ENCODE measurements around the gene C14orf119.

Gene C14orf119

DNA sequence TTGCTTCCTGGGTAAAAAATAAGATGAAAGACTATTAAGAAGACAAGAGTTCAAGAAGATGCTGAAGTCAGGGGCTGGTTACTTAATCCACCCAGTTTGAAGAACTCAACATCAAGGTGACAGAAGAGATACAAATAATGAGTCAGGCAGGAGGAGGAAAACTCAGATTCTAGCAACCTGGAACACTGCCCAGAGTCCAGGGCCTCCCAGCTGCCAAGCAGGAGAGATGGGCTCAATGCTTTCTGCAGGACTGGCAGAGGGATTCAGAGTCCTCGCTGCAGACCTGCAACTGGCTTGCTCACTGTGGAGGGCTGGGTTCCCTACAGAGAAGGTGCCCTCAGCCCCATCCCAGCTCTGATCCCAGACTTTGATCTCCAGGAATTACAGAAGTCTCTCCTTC lies 52.4 kb downstream of the C14orf119 start:
- no peak for DNase-seq (ENCODE audit: low read depth in 2 of 2, low spot score in 1 of 2)

DNA sequence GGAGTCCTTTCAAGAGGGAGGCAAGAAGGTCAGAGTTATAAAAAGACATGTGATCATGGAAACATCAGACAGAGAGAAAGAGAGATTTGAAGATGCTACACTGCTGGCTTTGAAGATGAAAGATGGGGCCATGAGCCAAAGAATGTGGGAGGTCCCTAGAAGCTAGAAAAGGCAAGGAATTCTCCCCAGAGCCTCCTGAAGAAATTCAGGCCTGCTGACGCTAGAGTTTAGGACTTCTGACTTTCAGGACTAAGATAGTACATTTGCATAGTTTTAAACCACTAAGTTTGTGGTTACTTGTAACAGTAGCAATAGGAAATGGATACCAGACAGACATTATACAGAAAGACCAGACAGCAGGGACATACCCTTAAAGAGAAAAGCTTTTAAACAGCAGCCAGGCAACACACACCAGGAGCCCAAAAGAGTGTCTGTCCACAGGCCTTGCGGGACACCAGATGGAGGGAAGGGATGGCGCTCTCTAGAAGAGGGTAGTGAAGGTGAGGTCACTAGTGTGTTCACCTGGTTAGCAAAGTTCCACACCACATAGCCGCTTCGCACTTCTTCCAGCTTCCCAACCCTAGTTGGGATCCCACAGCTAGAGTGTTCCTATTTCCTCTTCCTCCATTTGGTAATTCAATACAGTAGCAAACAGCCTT lies 53.4 kb downstream of the C14orf119 start:
- DNase-seq (ENCODE audit: low read depth in 2 of 2, low spot score in 1 of 2): no peak

DNA sequence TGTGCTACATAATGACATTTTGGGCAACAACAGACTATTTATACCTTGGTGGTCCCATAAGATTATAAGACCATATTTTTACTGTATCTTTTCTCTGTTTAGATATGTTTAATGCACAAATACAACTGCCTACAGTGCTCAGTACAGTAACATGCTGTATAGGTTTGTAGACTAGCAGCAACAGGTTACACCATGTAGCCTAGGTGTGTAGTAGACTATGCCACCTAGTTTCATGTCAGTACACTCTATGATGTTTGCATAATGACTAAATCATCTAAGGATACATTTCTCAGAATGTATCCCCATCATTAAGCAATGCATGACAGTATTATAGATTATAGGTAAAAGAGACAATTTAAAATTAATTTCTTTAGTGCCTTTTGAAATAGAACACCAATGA lies 54.4 kb downstream of the C14orf119 start:
- DNase-seq (ENCODE audit: low read depth in 2 of 2, low spot score in 1 of 2): no peak

Measured in stimulated activated CD8-positive, alpha-beta memory T cell treated with anti-CD3 and anti-CD28 coated beads, Interleukin-4, amount 100 ng/mL, for 1 hour (primary cell).